Activated CD8-positive, alpha-beta memory T cell treated with anti-CD3 and anti-CD28 coated beads for 1 hour (primary cell): ENCODE data around the gene NOL6.

ENCODE experiments used
- DNase-seq, 2 donors: peaks; one replicate each; pipeline ENCODE4 v3.0.0-alpha.2; 2020; ENCODE audit warnings: low read depth in 1 of 2; ENCODE audit errors: extremely low read depth in 1 of 2

Gene NOL6

DNA sequence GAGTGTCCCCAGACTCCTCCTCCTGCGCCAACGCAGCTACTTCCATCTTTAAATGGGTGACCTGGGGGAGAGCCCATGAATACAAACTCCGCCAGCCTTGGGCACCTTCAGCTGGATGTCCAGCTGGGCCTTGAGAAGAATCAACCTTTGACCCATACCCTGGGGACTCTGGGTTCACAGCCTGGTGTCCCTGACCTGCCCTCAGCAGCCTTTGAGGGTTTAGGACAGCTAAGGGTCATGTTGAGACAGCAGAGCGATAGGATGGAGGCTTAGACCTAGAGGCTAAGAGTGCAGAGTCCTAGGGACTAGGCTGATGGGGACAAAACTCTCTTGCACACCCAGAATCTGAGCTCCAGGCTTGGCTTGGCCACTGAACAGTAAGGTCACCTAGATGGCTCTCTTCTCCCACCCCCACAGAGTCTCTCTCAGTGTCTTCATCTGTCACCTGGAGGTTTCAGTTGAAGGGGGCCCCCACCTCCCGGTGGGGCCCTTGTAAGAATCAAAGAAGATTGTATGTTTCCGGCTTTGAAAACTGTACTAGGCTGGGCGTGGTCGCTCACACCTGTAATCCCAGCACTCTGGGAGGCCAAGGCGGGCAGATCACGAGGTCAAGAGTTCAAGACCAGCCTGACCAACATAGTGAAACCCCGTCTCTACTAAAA, 19.6 kb downstream of the NOL6 start:
- DNase-seq = no peak

- no peak for DNase-seq
Measured at GRCh38 chr9:33453286-33453860, 20.4 kb downstream of the NOL6 start.

GRCh38 chr9:33452828-33453271, 20.9 kb downstream of the NOL6 start:
- DNase-seq = no peak

- no peak for DNase-seq
Measured at GRCh38 chr9:33450621-33451146, 23.0 kb downstream of the NOL6 start.

- DNase-seq = no peak
Measured at GRCh38 chr9:33449715-33450114, 24.0 kb downstream of the NOL6 start.

DNA sequence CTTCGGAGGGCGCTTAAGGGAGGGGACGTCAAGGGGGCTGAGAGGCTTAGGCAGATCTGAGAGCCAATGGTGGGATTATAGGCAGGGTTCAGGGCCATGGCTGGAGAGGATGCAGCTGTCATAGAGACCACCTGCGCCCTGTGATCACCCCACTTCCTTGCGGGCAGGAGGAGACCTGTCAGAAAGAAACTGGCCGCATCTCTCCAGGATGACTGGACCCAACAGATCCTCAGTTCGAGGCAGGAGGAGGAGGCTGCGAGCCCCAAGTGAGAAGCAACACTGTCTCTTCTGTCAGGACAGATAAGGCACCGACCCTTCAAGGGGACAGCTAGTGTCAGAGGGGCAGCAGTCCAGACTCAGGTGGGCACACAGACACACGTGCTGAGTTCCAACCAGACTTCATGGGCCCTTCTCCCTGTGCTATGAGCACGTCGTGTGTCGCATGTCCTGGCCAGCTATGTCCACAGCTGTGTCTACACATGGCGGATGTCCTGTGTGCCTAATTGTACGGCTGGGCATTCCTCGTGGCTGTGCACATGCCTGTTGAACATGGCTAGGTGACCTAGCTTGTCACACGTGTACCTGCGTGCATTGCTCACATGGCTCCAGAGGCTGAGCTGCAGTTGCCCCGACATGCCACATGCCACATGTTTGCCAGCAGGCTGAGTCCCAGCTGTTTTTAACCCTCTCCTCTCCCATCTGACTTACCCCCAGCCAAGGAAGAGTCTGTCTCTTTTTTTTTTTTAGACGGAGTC, 25.7 kb downstream of the NOL6 start:
- DNase-seq = no peak

- DNase-seq = peak in 1 of 2 donors; percentile 59
Measured at GRCh38 chr9:33446946-33447798, 26.6 kb downstream of the NOL6 start, which contains the start of gene AQP3. AQP3 (minus strand) TSS chr9:33447593; CDS start chr9:33447530, 63 bp downstream.

GRCh38 chr9:33446240-33446945, 27.3 kb downstream of the NOL6 start:
- no peak for DNase-seq

DNA sequence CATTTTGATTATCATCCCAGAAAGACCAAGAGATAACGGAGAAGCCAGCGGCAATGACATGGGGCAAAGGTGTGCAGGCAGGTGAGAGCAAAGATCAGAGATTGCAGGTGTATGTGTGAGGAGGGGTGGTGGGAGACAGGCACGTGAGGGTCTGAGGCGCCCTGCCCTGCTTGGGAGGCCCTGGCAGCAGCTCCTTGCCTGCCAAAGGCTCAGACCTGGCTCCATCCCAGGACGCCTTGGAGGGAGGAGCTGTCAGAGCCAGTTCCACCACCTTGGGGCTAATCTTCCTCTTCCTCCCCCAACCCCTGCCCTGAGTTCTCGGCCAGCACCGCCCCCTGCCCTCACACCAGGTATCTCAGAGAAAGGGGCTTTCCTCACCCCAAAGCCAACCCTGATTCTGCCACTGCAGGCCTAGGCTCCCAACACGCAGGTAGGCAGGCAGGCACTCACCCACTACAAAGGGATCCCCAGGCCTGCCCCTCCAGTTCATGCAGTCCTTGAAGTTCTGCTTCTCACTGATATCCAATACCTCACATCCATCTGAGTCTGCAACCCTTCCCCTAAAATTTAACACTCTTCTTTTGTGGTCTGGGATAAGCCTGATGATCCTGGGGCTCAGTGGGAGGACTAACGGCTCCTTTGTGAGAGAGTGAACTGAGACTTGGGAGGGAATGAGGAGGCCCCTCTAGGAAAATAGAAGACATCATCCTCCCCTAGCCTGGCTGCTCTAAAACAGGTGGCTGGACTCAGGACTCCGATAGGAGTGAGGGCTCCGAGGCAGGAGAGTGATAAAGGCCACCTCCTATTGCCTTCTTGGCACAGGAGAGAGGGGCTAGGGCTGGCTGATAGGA, 28.1 kb downstream of the NOL6 start:
- DNase-seq = no peak

DNA sequence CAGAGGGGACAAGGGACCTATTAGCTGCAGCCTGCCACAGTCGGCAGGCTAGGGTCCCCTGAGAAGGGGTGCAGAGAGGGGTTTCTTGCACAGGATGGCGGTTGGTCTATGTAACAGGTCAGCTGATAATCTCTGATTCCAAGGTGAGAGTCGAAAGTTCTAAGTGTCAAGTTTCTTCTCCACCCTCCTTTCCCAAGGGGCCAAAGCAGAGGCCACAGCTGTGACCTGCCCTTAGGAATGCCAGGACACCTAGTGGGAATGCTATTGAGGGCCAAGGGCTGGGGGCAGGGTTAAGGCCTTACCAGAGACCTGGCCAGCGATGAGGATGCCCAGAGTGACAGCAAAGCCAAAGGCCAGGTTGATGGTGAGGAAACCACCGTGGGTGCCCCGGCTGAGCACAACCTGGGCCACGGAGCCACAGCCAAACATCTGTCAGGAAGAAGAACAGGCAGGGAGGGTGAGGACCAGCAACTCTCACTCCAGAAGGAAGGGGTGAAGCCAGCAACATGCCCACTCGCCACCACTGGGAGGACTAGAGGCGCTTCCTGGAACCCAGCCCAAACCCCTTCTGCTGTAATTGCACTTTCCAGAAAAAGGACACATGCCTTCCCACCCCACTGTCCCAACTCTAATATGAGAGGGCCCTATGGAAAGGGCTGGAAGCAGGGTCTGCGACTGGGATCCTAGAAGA, 30.1 kb downstream of the NOL6 start:
- DNase-seq = no peak

GRCh38 chr9:33443047-33443446, 30.7 kb downstream of the NOL6 start:
- DNase-seq = no peak

DNA sequence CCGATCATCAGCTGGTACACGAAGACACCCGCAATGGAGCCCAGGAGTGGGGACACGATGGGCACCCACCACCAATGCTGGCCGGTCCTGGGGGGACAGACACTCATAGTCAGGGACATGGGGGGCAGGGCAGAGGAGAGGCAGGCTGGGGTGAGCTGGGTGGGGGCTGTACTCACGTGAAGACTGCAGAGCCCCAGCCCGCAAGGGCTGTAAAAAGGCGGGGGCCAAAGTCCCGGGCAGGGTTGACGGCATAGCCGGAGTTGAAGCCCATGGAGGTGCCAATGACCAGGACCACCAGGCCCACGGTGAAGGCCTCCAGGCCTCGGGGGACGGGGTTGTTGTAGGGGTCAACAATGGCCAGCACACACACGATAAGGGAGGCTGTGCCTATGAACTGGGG, 31.6 kb downstream of the NOL6 start:
- DNase-seq = no peak

DNA sequence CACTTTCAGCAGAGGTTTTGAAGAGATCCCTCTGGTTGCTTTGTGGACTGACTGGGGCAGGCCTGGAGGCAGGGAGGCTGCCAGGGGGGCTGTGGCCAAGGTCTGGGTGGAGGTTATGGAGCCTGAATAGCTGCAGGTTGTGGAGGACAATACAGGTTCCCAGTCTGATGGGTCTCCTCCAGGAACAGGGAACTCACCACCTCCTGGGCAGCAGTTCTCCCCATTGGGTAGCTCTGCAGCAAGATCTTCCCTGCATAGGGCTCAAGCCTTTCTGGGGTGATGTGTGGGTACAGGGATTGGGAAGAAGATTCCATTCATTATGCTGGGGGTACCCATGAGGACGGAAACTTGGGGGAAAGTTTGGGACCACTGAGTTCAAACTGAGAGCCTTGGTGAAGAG, 33.1 kb downstream of the NOL6 start:
- no peak for DNase-seq

- no peak for DNase-seq
Measured at GRCh38 chr9:33440204-33440603, 33.5 kb downstream of the NOL6 start.

GRCh38 chr9:33439731-33440130, 34.0 kb downstream of the NOL6 start:
- no peak for DNase-seq

GRCh38 chr9:33438926-33439680, 34.6 kb downstream of the NOL6 start:
- no peak for DNase-seq

- no peak for DNase-seq
Measured at GRCh38 chr9:33437898-33438297, 35.8 kb downstream of the NOL6 start.

GRCh38 chr9:33437205-33437604, 36.5 kb downstream of the NOL6 start:
- DNase-seq = no peak
